Left kidney (tissue), 2 donors: Measurements from ENCODE around the gene EWSR1. TPM values are rescaled to one million over a fixed set of nuclear protein-coding genes. Genes with fewer than 3 reads are reported as not detected.

Source experiments
- DNase-seq: peaks from one replicate; pipeline ENCODE4 v3.0.0-alpha.2; 2013
- polyA plus RNA-seq: library from polyadenylated mRNA; unstranded; fragments of 120-200 nt; gene quantifications from one replicate; pipeline ENCODE4 v1.2.1, GENCODE V29; 2013; ENCODE audit not compliant: insufficient read length

EWSR1 gene
- polyA plus RNA-seq, 1 donor = 404 TPM

DNA sequence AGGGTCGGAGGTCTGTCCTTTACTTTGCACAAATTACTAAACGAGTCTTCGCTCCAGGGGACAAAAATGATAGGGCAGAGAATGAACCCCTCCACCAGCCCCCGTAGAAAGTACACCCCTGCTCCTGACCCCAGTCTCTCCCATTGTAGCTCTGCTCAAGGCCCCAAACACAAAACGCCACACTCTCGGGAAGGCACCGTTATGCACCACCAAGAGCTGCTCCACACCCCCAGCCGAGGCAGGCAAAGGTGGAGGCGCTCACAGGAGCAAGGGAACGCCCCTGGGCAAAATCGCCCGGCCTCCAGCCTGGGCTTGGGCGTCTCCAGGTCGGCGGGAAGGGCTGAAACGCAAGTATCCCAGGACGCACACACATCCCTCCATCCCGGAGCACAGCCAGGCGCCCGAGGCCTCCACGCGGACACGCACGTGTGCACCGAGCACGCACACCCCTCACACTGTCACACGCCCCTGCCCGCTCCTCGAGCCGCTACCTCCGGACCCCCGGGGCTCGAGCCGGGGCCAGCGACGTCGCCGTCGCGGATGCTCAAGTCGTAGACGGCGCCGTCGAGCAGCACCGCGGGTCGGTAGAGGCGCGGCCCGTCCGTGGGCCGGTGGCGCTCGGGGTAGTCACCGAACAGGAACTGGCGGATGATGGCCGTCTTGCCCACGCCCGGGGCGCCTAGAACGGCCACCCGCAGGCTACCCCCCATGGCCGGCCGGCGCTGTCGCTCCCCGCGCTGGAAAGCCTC, 46.6 kb downstream of the EWSR1 start:
- DNase-seq = no peak

DNA sequence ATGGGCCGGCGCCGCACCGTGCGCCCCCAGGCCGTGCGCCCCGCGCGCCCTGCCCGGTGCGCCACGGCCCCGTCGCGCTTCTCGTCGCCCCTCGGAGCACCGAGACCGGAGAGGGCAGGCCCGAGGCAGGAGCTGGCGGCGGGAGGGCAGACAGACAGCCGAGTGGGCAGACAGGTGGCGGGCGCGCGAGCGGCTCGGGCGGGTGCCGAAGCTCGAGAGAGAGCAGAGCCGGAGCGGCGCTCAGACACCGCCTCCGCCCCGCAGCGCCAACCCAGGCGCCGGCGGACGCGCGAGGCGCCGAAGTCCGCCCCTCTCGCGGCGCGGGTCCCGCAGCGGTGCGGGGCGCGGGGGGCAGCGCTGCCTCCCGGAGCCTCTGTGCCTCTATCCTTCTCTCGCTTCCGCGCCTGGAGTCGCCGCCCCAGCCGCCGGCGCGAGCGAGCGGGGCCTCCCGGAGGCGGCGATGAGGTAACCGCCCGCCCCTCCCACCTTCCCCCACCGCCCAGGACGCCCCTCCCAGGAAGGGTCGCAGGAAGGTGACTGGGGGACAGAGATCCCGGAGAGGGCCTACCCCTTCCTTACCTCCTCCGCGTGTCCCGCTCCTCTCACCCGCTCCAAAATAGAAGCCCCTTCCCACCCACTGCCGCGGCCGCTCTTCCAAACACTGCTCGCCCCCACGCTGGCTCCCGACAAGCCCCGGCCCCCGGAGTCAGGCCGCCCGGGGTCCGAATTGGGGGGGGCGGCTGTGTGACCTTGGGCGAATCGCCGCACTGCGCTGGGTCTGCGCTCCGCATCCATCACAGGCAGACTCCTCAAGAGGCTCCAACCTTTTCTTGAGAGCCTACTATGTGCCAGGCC, 47.4 kb downstream of the EWSR1 start, which contains the start of gene RASL10A:
Gene RASL10A (minus strand): TSS at position 412 of the 855 bp plus-strand sequence. CDS start 451 bp downstream, outside the sequence.
- no peak for DNase-seq

DNA sequence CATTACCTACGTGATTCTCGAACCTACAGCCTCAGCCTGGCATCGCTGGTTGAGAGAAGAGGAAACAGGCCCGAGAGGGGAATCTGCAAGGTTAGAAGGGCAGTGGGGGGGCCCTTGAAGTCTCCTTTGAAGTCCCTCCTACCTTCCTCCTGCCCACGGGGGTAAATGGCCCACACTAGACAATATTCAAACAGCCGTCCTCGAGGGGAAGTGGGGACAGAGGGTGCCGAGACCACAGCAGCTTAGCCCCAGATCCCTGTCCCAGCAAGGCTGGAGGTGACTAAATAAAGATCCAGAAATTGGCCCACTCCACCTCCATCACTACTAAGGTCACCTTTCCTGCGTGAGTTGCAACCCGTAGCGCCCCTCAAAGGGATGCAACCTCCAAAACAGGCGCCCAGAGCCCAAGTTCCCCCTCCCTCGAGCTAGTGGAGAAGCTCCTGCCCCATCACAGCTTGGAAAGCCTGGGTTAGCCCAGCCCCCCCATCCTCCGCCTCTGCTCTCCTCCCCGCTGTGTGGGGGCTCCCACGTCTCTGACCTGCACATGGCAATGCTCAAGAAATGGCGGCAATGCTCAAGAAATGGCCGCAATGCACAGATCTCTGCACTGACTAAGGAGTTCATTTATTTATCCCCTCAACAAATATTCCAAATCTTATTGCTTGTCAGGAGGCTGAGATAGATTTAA, 48.2 kb downstream of the EWSR1 start:
- no peak for DNase-seq

DNA sequence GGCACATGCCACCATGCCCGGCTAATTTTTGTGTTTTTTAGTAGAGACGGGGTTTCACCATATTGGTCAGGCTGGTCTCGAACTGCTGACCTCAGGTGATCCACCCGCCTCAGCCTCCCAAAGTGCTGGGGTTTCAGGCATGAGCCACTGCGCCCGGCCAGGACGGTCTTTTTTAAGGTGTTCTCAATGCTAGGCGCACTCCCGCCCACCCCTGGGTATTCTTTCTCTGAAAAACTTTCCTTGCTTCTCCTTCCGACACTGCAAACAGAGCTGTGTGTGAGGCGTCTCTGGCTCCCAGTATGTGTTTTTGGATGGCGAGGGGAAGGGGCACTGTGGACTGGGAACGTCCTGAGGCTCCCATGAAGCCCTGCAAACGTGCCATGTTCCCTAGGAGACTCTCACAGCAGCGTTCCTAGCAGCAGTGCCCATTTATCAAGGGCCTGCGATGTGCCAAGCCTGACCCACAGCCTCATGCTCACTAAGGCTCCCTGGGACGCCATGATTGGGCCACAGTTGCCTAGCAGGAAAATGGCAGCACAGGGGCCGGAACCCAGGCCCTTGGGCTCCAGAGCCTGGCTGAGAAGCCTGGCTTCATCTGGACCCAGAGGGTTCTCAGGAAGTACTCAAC, 49.9 kb downstream of the EWSR1 start:
- DNase-seq = no peak

DNA sequence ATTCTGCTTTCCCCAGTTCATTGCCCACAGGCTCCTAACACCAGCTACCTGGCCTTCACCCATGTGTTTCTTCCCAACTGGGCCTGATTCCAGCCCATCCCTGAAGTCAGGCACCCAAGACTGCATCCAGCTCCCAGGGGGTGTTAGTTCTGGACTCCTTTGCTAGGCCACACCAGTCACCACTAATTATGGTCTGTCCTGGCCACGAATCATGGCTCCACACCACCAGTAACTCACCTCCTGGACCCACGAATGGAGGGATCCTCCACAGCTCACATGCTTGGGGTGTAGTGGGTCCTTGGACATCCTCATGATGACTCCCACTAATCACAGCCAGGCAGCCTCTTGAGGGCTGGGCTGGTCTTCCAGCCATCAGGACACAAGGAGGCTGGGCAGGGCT, 51.0 kb downstream of the EWSR1 start:
- DNase-seq = no peak

DNA sequence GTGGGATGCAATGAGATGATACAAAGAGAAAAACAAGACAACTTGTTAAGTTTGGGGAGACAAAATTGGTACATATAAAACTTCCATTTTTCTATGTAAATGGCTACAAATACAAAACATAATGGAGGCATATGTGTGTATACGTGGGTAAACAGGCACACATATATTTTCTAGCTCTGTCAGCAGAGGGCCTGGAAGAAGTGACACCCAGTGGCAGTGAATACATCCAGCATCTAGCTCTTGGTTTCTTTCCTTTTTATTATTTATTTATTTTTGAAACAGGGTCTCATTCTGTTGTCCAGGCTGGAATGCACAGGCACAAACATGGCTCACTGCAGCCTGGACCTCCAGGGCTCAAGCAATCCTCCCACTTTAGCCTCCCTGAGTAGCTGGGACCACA, 52.5 kb downstream of the EWSR1 start:
- no peak for DNase-seq

DNA sequence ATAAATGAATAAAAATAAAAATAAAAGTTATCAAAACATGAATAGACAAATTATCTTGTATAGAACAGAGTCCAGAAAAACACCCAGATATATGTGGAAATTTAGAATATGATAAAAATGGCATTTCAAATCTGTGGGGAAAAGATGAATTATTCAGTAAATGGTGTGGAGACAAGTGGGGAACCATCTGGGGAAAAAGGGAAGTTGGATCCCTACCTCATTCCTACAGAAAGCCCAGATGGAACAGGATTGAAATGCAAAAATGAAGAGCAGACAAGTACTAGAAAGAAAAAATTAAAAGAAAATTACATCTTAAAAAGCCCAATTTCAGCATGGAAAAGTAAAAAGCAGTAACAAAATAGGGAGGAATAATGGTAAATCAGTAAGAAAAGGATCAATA, 55.6 kb downstream of the EWSR1 start:
- no peak for DNase-seq

DNA sequence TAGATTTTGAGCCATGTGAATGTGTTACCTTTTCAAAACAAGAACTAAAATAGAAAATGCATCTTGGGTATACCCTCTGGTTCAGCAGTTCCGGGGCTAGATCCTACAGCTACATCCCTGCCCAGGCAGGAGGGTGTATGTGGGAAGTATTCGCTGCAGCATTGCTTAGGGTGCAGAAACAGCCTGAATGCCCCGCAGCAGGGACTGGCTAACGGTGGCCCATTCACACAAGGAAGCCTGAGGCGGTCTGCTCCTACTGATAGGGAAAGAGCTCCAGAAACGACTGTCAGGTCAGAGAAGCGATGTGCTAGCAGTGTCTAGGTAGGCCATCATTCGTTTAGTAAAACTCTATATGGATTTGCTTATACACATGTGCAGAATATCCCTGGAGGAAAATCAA, 57.3 kb downstream of the EWSR1 start:
- no peak for DNase-seq

DNA sequence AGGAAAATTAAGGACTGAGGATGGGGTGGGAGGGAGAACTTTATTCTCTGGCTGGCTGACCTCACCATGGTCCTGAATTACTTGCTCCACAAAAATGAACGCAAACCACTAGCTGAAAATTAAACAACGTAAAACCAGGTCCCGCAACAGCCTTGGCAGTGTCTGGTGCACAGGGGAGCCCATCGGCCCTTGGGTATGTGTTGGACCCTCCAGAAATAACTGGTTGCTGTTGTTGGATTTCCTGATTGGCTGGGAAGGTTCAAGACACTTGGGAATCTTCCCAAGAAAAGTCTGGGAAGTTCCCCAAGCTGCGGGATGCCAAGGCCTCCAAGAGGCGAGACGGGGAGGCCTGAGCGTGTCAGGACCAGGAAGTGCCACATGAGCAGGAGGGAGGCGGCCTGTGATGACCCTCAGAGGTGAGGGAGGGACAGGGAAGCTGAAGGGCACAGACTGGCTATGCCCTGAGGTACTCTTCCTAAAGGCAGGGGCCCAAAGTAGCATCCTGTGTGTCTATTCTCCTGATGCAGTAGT, 57.8 kb downstream of the EWSR1 start:
- no peak for DNase-seq

DNA sequence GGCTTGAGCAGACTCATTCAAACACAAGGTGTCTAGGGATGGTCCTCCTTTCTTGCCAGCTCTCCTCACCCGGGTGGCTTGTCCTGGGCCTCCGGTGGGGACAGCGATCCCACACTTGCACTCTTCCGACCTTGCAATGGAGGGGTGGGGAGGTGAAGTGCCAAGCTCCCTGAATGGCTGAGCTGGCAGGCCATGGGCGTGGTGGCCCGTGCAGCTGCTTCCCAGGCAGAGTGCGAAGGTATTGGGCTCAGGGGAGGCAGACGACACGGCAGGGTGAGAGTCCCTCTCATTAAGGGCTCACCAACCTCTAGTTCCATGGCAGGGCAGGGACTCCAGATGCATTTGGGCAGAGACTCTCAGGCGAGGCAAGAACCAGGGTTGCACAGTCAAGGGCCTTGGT, 58.4 kb downstream of the EWSR1 start:
- DNase-seq = no peak

DNA sequence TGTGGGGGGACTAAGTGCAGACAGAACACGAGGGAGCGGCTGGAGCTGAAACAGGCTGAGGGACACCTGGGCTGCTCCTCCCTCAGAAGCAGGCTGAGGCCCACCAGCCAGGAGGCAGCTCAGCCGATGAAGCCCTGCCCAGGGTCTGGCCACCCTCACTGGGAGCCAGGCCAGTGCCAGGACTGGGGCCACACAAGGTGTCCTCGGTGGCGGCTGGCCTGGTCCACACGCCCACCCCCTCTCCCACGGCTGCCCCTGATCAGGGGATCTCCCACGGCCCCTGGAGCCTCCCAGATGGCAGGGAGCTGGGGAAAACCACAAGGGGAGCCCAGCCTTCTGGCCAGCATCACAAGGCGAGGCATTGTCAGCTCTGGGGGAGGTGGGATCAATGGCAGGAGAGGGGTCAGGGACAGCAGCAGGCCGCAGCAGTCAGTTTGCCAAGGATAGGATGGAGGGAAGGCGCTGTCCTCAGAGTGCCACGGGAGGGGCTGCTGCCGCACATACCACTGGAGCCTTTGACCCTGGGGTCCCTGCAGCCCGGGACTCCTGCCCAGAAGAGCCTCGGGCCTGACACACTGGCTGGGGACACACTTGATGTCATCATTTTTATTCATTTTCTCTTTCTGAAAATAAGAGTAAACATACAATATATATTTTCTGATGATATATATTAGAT, 59.2 kb downstream of the EWSR1 start:
- no peak for DNase-seq

DNA sequence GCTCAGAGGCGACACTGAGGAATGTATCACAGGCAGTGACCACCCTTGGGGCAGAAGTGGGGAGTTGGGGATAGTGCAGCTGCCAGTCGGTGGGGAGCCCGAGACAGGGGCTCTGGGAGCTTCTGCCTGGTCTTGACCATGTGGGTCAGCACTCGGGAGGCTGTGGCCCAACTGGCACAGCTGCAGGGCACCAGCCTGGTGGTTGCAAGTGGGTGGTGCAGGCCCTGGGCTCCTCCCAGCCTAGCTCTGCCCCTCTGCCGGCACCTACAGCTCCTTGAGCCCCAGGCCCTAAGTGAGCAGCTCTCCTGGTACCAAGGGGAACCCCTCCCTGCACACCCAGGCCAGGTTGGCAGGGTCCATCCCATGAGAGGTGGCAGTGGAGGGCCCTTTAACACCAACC, 60.0 kb downstream of the EWSR1 start:
- DNase-seq = no peak

DNA sequence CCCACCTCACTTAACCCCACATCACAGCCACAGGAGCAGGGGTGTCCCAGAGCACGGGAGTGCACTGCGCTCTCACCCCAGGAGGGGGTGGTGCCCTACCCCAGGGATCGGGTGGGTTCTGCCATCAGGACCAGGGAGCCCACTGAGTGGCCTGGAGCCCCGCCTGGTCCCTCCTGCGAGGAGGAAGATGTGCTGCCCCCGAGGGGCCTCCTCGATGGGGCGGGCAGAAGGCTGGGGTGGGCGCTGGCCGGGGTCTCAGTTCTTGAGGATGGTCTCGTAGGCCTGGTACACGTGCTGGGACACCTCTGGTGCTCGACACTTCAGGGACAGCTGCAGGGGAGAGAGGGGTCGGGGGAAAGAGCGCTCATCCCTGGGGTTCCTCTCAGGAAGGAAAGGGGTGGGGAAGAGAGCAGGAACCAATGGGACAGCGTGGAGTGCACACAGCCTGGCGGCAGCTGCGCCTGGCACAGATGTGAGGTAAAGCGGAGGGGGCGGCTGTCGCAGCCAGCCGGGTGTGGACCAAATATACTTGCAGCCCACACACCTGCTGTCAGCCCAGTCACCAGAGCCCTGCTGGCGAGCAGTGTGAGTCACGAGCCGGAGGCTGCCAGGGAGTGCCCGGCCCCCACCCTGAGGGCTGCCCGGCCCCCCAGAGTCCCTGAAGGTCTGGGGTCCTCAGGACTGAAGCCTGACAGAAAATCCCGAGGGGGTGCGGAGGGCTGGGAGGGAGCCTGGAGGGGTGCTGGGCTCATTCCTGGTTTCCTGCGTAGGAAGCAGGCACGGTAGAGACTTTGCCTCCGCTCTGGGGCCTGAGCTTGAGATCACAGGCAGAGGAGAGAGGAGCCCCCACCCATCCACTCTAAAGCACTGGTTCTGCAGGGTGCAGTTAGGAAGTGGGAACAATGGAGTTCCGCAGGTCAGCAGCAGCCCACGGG, 60.8 kb downstream of the EWSR1 start:
- no peak for DNase-seq

DNA sequence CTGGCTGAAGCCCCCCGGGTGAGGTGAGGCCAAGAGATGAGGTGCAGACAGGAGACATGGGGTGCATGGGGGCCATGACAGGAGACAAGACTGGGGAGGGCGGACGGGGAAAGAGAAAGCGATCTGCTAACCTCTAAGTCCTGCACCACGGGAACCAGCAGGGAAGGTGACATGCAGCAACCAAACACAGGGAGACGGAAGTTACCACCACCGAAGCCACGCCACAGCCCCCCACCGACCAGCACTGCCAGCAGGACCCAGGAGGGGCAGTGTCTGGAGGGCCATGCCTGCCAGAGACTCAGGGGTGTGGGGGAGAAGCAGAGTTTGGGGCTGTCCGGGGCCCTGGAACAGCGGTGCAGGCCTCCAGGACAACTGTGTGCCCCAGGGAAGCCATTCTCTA, 61.5 kb downstream of the EWSR1 start:
- DNase-seq = no peak

DNA sequence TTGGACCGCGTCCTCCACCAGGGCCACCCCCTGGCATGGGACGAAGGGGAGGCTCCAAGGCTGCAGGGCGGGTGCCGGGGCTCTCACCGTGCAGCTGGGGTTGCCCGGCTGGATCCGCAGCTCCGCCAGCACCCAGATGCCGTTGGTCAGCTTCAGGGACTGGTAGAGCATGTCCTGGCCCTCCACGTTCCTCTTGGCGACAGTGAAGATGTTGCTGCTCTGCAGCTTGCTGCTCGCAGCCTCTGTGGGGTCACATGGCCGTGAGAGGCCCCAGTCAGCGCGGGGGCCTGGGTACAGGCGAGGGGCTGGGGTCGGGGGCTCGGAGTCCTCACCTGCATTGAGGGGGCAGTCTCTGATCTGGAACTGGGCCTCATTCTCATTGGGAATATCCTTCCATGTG, 62.2 kb downstream of the EWSR1 start:
- no peak for DNase-seq

DNA sequence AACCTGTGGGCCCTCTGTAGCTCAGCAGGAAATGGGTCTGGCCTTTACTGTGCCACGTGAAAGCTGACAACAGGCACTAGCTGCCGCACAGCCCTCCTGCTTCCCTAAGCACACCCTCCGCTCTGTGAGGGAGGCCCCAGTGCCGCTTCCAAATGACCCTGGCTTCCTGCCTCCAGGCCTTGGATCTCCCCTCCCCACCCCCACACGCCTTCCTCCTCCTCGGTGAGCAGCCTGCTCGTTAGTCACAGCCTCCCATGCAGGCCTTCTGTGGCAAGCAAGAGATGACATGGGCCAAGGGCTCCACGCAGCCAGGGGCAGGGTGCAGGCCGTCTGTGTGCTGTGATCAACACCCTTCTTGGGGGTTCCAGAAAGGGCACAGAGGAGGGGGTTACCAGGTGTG, 62.7 kb downstream of the EWSR1 start:
- DNase-seq = no peak

DNA sequence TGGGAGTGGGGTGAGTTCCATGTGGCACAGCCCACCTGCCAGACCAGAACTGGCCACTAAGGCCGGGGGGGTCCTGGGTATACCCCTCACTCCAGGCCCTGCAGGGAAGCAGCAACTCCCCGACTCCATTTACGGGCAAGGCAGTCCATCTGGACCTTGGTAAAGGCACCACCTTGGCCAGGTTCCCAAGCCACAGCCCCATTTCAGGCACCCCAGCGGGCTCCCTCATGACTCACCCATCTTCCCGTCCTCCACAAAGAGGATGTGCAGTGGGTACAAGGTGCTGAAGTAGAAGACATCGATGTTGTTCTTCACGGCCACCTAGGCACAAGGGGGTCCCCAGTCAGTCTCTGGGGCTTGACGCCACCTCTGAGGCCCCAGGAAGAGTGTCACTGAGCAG, 63.1 kb downstream of the EWSR1 start:
- no peak for DNase-seq

DNA sequence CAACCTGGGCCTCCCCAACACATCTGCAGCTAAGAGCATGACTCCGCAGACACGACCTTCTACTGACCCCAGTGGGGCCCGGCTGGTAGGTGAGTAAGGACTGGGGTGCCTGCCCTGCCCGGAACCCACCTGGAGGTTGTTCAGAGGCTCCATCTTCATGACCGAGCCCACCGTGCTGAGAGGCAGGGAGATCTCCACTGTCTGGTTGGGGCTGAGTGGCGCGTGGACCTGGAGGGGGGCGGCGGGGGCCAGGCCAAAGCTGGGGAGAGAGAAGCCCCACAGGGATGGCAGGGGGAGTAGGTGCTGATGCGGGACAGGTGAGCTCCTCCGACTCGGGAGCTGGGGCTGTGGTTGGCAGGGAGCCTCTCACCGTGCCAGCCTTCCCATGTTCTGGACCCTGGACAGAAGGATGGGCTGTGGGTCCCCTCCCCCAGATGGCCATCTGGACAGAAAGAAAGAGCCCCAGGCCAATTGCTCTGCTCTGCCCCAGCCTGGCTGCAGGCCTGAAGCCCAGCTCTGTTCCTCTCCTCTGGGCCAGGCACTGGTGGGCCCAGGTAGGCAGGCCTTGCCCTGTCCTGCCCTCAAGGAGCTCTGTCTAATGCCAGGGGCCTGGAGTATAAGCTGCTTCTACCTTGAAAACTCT, 63.7 kb downstream of the EWSR1 start:
- DNase-seq = no peak

DNA sequence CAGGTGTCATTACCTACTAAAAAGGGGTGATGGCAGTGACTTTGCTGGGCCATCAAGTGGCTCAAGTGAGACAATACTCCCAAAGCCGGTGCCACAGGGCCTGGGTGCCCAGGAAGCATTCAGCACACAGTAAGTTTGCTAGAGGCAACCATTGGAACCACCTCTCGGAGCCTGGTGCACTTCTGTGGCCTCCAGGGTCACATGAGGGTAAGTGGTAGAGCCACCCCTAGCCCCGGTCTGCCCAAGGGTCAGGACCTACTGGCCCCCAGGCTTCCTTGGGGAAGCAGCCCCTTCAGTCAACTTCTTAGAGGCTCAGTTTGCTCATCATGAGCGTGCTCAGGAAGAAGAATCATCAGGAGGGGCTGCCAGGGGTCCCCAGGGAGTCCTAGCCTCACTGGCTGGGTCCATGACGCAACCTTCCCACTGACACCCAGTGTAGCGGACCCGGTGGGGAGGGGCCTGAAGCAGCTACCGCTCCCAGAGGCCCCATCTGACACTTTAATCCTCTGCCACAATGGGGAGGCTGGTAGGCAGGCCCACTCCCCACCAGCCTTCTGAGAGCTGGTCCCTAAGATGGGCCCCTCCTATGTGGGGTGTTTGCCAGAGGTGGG, 64.9 kb downstream of the EWSR1 start:
- no peak for DNase-seq
